GM10248 (cell line): ENCODE results near the gene CD36.

Experiments used
- CTCF ChIA-PET: fragments of 300-600 bp; sonication (Branson Sonifier 250); formaldehyde crosslinking; extraction: SDS; loops from one replicate; lab custom pipeline; 2021; ENCODE audit warnings: antibody characterized with exemption; lab: Yijun Ruan, JAX
- POLR2A ChIA-PET: fragments of 350-650 bp; sonication (Branson Sonifier 250); formaldehyde crosslinking; extraction: SDS; loops from one replicate; lab custom pipeline; 2020; ENCODE audit warnings: antibody characterized with exemption; lab: Yijun Ruan, JAX
- DNase-seq: peaks from one replicate; pipeline ENCODE4 v3.0.0; 2012; ENCODE audit errors: extremely low spot score
- CTCF ChIP-seq: IDR thresholded peaks from 2 replicates; pipeline ENCODE4 v1.5.1; 2012; ENCODE audit warnings: mild to moderate bottlenecking, low read depth; ENCODE audit errors: extremely low read depth, missing control alignments, control extremely low read depth

The CD36 gene

GRCh38 chr7:80721883-80722615 is 83.6 kb downstream of the CD36 start:
- no peak for TF ChIP-seq CTCF
- no peak for DNase-seq
- CTCF ChIA-PET: no interaction called here
- POLR2A ChIA-PET: no interaction called here

DNA sequence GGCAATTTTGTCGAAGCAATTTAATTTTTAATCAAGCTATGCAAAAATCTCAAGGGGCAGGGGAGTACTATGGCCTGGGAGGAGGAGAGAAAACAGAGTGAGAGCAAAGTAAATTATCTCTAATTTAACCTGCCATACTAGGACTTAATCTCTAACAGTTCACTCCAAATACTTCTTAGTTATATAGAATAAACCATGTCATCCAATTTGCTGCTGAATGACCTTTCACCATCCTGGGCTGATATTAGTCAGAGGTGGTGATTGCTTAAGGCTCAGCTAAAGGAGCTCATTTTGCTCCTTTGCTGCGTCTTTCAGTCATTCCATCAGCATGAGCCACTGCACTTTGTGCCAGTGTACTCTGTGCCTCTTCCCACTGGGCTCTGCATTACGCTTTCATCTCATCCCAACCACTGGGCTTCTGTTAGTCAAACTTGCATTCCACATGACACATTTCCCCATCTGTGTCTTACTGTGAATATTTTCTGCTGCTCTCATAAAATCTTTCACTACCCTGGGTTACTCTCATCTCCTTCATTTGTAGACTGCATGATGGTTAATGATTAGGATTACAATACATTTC is 84.3 kb downstream of the CD36 start:
- POLR2A ChIA-PET: interaction anchor here (0.7 kb wide), 1 partner anchor 13 kb away, joined by 3 read pairs; no protein-coding TSS in a partner anchor
- no peak for DNase-seq
- no peak for TF ChIP-seq CTCF

GRCh38 chr7:80724249-80724871 is 85.9 kb downstream of the CD36 start:
- CTCF ChIA-PET: interaction anchor here (1.2 kb wide), 1 partner anchor 23 kb away, joined by 3 read pairs; no protein-coding TSS in a partner anchor
- POLR2A ChIA-PET: no interaction called here
- no peak for TF ChIP-seq CTCF
- DNase-seq: no peak

More for the DNA sequence above, 84.3 kb downstream of the CD36 start:
- CTCF ChIA-PET: no interaction called here

DNA sequence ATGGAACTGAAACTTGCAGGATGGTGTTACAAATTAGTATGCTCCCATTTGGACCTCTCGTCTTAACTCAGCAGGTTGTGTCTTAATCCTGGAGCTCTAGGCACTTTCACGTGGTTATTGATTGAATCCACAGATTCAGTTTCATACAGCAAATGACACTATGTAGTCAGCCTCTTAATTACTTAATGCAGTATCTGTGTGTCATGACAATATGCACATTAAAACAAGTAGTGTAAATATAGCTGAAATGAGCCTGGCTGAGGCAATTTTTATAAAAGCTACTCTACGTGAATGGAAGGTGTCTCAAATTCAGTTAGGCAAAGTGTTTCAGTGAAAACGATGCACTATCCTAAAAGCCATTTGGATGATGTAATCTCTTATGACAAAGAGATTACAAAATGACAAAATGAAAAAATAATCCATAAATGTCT is 86.8 kb downstream of the CD36 start:
- ChIA-PET CTCF (no interaction called here), POLR2A (no interaction called here)
- no peak for TF ChIP-seq CTCF
- DNase-seq: no peak
